DND-41 (cell line): ENCODE measurements around the gene PSMB1.

ENCODE experiments used
- ATAC-seq: fragments of 200-7000 bp; cut with Tn5 transposase; 3 replicates; pipeline ENCODE4 v1.9.1; 2021; ENCODE audit warnings: low read depth; ENCODE audit not compliant: insufficient read depth
- DNase-seq: peaks from one replicate; pipeline ENCODE4 v3.0.0-alpha.2; 2020
- H2AFZ ChIP-seq: 2 replicates; pipeline ENCODE4 v1.6.0; 2012; ENCODE audit warnings: low read depth, low read length
- H3K27ac ChIP-seq: 2 replicates; pipeline ENCODE4 v1.5.1; 2012; ENCODE audit warnings: low read length, inconsistent platforms
- H3K27me3 ChIP-seq: fragments of 200-600 bp; sonication (generic); 2 replicates; pipeline ENCODE4 v1.6.0; 2012; ENCODE audit warnings: low read length, mild to moderate bottlenecking, inconsistent platforms; ENCODE audit not compliant: insufficient read depth, poor library complexity
- H3K36me3 ChIP-seq: 2 replicates; pipeline ENCODE4 v1.5.1; 2012; ENCODE audit warnings: low read length, inconsistent platforms; ENCODE audit not compliant: insufficient read depth
- H3K4me1 ChIP-seq: 2 replicates; pipeline ENCODE4 v1.5.1; 2012; ENCODE audit warnings: mild to moderate bottlenecking, low read length; ENCODE audit not compliant: insufficient read depth
- H3K4me2 ChIP-seq: 2 replicates; pipeline ENCODE4 v1.6.0; 2012; ENCODE audit warnings: mild to moderate bottlenecking, moderate library complexity, low read length, inconsistent platforms; ENCODE audit not compliant: insufficient read depth
- H3K4me3 ChIP-seq, 2 experiments: fragments of 200-600 bp in 1 of 2; shearing (Covaris generic) in 1 of 2; 2 replicates each; pipeline ENCODE4 v1.5.1; 2012 to 2016; ENCODE audit warnings: inconsistent platforms in 2 of 2, low read length in 2 of 2, mild to moderate bottlenecking in 2 of 2, low read depth in 1 of 2, moderate library complexity in 1 of 2
- H3K79me2 ChIP-seq: 2 replicates; pipeline ENCODE4 v1.6.0; 2012; ENCODE audit warnings: low read length, inconsistent platforms; ENCODE audit not compliant: insufficient read depth
- H3K9ac ChIP-seq: 2 replicates; pipeline ENCODE4 v1.6.0; 2012; ENCODE audit warnings: low read depth, mild to moderate bottlenecking, inconsistent platforms, low read length, moderate library complexity
- H3K9me3 ChIP-seq: 2 replicates; pipeline ENCODE4 v1.5.1; 2012; ENCODE audit warnings: low read length, moderate library complexity, mild to moderate bottlenecking, inconsistent platforms; ENCODE audit not compliant: insufficient read depth, severe bottlenecking
- H4K20me1 ChIP-seq: 2 replicates; pipeline ENCODE4 v1.6.0; 2012; ENCODE audit warnings: low read length; ENCODE audit not compliant: insufficient read depth
- EZH2 ChIP-seq: IDR thresholded peaks from 3 replicates; pipeline ENCODE4 v1.6.1; 2012; ENCODE audit warnings: borderline replicate concordance, low read depth, mild to moderate bottlenecking, moderate library complexity, low read length, inconsistent platforms; ENCODE audit not compliant: severe bottlenecking
- TF ChIP-seq, protein P1 (sequence below): IDR thresholded peaks from 2 replicates; pipeline ENCODE4 v1.5.1; 2012; ENCODE audit warnings: borderline replicate concordance, low read length, moderate library complexity, mild to moderate bottlenecking; ENCODE audit not compliant: poor library complexity, severe bottlenecking; ENCODE audit errors: extremely low read depth

PSMB1 gene

DNA sequence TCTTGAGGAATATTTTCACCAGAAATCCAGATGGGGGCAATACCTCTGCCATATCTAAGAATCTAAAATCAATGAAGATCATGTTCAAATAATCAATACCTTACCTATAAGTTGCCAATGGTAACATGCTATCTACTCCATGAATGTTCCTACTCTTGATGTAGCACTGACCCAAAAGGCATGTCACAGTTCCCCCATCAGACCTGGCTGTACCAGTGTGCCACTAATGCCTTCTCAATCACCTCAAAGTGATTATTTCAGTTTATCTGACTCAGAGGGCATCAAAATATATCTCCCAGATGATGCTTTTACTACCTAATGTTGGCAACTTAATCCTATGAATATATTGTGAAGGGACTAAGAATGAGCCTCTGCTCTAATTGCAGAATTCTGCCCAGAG is 25.8 kb upstream of the PSMB1 start:
- H3K9me3 ChIP-seq, result no peaks in the 10 kb centered on the region
- peaks cover 85% of the 10 kb centered on the region for H3K36me3 ChIP-seq
- no peak overlapping the region for H3K9ac ChIP-seq
- H3K4me3 ChIP-seq, result no peak overlapping the region
- H3K27me3 ChIP-seq, result no peaks in the 10 kb centered on the region
- H3K4me1 ChIP-seq, result peaks cover 17% of the 10 kb centered on the region
- H3K79me2 ChIP-seq, result peaks cover 21% of the 10 kb centered on the region
- H2AFZ ChIP-seq, result no peak overlapping the region
- H4K20me1 ChIP-seq, result peaks cover 9% of the 10 kb centered on the region; the same call in 1 of the 2 replicates
- H3K4me2 ChIP-seq, result no peak overlapping the region
- no peak overlapping the region for H3K27ac ChIP-seq
- DNase-seq, result no peak
- no peak for TF ChIP-seq EZH2
- TF ChIP-seq, protein P1, sequence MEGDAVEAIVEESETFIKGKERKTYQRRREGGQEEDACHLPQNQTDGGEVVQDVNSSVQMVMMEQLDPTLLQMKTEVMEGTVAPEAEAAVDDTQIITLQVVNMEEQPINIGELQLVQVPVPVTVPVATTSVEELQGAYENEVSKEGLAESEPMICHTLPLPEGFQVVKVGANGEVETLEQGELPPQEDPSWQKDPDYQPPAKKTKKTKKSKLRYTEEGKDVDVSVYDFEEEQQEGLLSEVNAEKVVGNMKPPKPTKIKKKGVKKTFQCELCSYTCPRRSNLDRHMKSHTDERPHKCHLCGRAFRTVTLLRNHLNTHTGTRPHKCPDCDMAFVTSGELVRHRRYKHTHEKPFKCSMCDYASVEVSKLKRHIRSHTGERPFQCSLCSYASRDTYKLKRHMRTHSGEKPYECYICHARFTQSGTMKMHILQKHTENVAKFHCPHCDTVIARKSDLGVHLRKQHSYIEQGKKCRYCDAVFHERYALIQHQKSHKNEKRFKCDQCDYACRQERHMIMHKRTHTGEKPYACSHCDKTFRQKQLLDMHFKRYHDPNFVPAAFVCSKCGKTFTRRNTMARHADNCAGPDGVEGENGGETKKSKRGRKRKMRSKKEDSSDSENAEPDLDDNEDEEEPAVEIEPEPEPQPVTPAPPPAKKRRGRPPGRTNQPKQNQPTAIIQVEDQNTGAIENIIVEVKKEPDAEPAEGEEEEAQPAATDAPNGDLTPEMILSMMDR, result no peak
- no peak for ATAC-seq

DNA sequence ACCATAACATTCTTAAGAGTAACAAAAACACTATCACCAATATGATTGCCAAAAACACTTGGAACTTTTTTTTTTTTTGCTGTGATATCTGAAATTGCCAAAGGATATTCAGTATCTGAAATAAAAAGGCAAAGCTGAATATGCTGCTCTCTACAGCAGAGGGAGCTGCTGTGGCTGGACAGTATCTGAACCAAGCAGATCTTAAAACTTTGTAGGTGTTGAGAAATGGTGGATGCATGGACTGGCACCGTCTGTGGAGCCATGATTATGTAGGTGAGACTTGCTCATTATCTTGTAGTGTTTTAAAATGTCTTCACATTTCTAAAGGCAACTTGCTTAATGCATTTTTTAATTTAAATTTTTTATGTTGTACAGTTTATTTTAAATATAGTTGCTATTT is 22.1 kb upstream of the PSMB1 start:
- no peaks in the 10 kb centered on the region; the same call in 1 of the 2 replicates for H4K20me1 ChIP-seq
- DNase-seq (no peak), ATAC-seq (peak; percentile 57; the same call in 2 of the 3 replicates)
- H3K4me1 ChIP-seq, result no peaks in the 10 kb centered on the region
- TF ChIP-seq EZH2, result no peak
- TF ChIP-seq, protein P1, result peak; percentile 44
- H3K4me2 ChIP-seq, result no peak overlapping the region
- no peaks in the 10 kb centered on the region for H3K9me3 ChIP-seq
- H3K27ac ChIP-seq, result no peak overlapping the region
- H2AFZ ChIP-seq, result no peak overlapping the region
- no peaks in the 10 kb centered on the region for H3K27me3 ChIP-seq
- H3K79me2 ChIP-seq, result no peaks in the 10 kb centered on the region
- no peak overlapping the region for H3K9ac ChIP-seq
- H3K4me3 ChIP-seq, result no peak overlapping the region
- peaks cover 82% of the 10 kb centered on the region for H3K36me3 ChIP-seq

DNA sequence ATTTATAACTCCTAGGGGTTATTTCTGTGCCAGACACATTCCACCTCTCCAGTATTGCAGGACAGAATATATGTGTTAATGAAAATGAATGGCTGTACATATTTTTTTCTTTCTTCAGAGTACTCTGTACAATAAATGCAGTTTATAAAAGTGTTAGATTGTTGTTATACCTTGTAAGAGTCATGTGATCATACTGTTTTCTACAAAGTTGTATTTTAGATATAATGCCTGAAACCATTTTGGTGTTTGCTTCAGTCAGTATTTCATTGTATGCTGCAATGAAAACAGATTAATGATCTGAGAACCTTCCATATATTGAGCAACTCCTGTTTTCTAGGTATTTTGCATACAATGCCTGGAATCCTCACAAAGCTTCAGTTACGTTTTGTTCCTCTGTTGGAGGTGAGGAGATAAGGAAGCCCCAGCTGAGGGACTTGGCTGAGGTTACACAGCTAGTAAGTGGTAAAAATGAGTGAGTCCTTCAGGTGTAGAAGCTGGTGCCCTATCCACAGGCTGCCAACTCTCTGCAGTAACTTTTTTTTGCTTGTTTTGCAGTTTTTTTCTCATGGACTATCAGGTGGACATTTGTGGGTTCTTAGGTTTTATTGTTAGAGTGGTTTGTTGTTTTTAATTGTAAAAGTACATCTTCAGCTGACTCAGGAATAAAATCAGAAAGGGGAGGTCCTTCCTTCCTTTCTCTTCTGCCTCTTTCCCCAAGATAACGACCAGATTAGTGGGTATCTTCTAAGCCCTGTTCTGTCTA is 19.8 kb upstream of the PSMB1 start:
- no peak for DNase-seq
- Histone ChIP-seq H4K20me1 (no peaks in the 10 kb centered on the region; the same call in 1 of the 2 replicates), H3K36me3 (peaks cover 77% of the 10 kb centered on the region), H3K79me2 (no peaks in the 10 kb centered on the region), H3K9me3 (no peaks in the 10 kb centered on the region), H3K9ac (no peak overlapping the region), H3K4me2 (no peak overlapping the region), H3K4me3 (no peak overlapping the region), H3K27me3 (no peaks in the 10 kb centered on the region), H3K27ac (no peak overlapping the region), H2AFZ (no peak overlapping the region), H3K4me1 (no peaks in the 10 kb centered on the region)
- TF ChIP-seq EZH2, result no peak
- TF ChIP-seq, protein P1, result no peak
- ATAC-seq, result no peak
